ENCODE results near the gene MCTP2. TPM values are rescaled to one million over a fixed set of nuclear protein-coding genes. Genes with fewer than 3 reads are reported as not detected.

The MCTP2 gene
- total RNA-seq, 2 donors from 2014 or later, result 19.6 to 32.9 TPM

DNA sequence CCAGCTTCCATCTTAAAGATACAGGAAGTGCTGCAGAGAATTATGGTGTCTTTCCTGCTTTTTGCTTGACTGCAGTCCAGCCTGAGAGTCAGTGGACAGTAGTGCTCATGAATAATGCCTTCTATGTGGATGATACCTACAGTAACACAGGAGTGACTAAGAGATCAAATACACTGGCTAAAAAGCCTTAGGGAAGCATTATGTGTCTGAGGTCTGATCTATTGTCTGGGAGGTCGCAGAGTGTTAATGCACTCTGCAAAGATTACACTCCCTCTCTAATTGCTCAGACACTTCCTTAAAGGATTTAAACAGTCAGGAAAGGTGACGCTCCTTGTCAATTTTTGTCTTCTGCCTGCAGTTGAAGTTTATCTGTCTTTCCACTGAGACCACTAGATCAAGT is 183.6 kb downstream of the MCTP2 start:
- Mint-ChIP-seq H3K27ac (no peak overlapping the region), H3K27me3 (no peaks in the 10 kb centered on the region), H3K4me3 (no peak overlapping the region), H3K4me1 (no peaks in the 10 kb centered on the region), H3K36me3 (ENCODE audit: low read depth) (peaks cover 16% of the 10 kb centered on the region), H3K9me3 (no peaks in the 10 kb centered on the region)
- no peak for ATAC-seq (replicated peaks)

DNA sequence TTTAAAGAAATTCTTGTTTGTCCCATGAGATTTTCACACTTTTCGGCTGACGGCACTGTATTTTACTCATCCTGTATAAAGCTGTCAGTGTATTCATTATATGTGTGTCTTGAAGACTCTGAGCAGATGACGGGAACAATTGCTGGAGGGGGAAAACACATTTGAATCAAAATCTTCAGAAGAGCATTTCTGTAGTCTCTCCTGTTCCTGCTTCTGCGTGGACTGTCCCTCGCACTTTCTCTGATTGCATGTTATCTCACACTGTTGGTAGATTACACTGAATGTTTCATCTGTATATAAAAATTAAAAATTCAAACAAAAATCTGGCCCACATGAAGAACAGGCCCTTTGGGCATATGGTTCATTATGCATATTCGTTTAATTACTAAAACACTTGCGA is 184.9 kb downstream of the MCTP2 start:
- no peak overlapping the region for H3K4me3 Mint-ChIP-seq
- H3K4me1 Mint-ChIP-seq, result no peaks in the 10 kb centered on the region
- no peaks in the 10 kb centered on the region for H3K9me3 Mint-ChIP-seq
- no peaks in the 10 kb centered on the region for H3K27me3 Mint-ChIP-seq
- ATAC-seq (replicated peaks), result no peak
- H3K36me3 Mint-ChIP-seq (ENCODE audit: low read depth), result peaks cover 19% of the 10 kb centered on the region
- H3K27ac Mint-ChIP-seq, result no peak overlapping the region

DNA sequence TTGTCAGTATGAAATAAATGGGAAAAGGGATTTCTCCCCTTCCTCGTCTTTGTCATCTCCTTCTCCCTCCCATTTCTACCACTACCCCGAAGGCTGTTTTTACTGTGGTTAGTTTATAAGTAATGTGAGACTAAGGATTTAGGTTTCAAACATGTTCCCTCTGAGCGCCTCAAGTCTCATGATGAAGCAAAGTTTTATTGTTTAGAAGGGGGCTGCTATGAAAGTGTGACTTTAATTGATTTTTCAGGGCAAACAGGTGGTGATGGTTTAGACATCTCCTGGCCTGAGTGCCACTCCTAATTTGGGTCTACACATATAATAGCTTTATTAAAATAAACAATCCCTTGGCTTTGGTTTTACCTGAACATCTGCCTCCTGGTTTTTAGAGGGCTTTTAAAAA is 185.5 kb downstream of the MCTP2 start:
- Mint-ChIP-seq H3K9me3 (no peaks in the 10 kb centered on the region), H3K36me3 (ENCODE audit: low read depth) (peaks cover 19% of the 10 kb centered on the region), H3K27me3 (no peaks in the 10 kb centered on the region), H3K4me3 (no peak overlapping the region), H3K27ac (no peak overlapping the region), H3K4me1 (no peaks in the 10 kb centered on the region)
- ATAC-seq (replicated peaks), result no peak

DNA sequence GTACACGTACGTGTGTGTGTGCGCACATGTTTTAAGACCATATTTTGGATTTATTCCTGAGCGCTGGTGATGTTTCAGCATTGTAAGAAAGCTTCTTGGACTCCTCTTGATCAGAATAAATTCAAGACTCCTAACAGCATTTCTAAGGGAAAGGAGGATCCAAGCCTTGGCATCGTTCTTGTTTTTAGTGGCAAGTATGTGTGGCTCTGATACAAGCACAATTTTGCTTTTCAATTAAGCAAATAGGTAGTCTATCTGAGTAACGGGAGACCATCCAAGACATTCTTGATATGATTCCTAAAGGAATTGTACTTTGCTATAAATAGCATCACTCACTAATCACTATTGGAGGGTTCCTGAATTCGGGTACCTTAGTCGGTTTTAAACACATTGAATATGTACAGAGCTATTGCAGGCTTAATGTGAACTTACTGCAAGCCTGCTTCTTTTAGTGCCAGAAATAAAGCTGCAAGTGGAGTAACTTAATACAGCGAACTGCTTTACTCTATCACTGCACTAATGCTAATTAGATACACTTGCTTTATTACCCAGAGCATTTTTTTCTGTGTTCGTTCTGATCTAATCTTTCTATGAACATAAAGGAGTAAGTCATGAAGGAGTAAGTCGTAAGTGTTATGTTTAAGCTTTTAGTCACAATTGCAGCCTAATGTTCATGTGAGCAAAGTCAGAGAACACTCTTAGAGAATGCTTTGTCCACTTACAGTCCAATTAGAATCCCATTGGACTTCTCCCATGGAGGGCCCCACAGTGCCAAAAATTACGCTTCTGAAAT is 186.3 kb downstream of the MCTP2 start:
- Mint-ChIP-seq H3K9me3 (no peaks in the 10 kb centered on the region), H3K27ac (no peak overlapping the region), H3K4me1 (no peaks in the 10 kb centered on the region), H3K4me3 (no peak overlapping the region), H3K27me3 (no peaks in the 10 kb centered on the region), H3K36me3 (ENCODE audit: low read depth) (peaks cover 19% of the 10 kb centered on the region)
- ATAC-seq (replicated peaks), result no peak

DNA sequence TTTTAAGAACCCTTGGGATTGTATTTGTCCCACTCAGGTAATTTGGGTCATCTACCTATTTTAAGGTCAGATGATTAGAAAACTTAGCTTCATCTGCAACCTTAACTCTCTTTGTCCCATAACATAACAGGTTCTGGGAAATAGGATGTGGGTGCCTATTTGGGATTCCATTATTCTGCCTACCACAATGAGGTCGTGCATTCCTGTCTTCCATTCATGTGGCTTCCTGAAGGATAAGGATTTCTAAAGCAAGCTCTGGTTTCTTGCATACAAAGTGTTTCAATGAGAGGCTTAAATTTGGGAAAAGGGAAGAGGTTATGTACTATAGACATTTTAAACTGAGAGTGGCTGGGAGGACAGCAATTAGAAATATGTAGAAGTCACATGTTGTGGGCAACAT is 190.3 kb downstream of the MCTP2 start:
- no peaks in the 10 kb centered on the region for H3K9me3 Mint-ChIP-seq
- H3K4me3 Mint-ChIP-seq, result no peak overlapping the region
- H3K4me1 Mint-ChIP-seq, result no peaks in the 10 kb centered on the region
- H3K27me3 Mint-ChIP-seq, result no peaks in the 10 kb centered on the region
- ATAC-seq (replicated peaks), result no peak
- peaks cover 12% of the 10 kb centered on the region for H3K36me3 Mint-ChIP-seq (ENCODE audit: low read depth)
- no peak overlapping the region for H3K27ac Mint-ChIP-seq

DNA sequence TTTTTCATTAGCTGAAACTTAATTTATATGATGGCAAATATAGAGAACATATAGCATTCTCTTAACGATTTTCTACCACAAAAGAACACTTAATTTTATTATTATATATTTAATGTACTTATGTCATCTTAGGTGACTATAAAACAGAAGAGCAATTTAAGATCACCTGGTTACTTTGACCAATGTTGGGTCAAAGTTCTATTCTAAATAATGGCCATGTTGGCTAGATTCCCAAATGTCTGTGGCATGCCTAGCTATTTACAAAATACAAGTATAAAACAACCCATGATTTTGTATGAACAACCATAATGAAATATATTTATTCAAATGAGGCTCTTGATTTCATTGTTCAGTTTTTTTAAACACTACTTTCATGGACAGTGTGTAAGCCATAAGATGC is 200.9 kb downstream of the MCTP2 start:
- Mint-ChIP-seq H3K36me3 (ENCODE audit: low read depth) (peaks cover 1% of the 10 kb centered on the region), H3K4me1 (no peaks in the 10 kb centered on the region), H3K9me3 (peaks cover under 1% of the 10 kb centered on the region), H3K27me3 (no peaks in the 10 kb centered on the region), H3K27ac (no peak overlapping the region), H3K4me3 (no peak overlapping the region)
- no peak for ATAC-seq (replicated peaks)

DNA sequence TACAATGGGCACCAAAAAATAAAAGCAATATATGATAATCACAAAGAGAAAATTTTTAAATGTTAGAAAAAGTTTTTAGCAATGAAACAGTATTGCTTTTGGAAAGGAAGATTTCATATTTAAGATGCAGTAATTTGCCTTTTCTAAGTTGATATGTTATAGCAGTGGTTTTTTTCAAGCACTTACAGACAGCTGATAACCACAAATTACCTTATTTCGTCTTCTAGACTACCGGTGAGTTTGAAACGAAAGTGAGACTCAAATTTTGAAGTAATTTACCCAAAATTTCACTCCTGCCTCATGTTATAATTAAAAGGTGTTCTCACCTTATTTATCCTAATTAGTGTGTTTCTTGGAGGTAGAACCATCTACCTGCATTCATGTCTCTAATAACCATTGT is 207.8 kb downstream of the MCTP2 start:
- no peak for ATAC-seq (replicated peaks)
- Mint-ChIP-seq H3K4me1 (no peaks in the 10 kb centered on the region), H3K27ac (no peak overlapping the region), H3K4me3 (no peak overlapping the region), H3K36me3 (ENCODE audit: low read depth) (peaks cover 31% of the 10 kb centered on the region), H3K27me3 (no peaks in the 10 kb centered on the region), H3K9me3 (no peaks in the 10 kb centered on the region)

DNA sequence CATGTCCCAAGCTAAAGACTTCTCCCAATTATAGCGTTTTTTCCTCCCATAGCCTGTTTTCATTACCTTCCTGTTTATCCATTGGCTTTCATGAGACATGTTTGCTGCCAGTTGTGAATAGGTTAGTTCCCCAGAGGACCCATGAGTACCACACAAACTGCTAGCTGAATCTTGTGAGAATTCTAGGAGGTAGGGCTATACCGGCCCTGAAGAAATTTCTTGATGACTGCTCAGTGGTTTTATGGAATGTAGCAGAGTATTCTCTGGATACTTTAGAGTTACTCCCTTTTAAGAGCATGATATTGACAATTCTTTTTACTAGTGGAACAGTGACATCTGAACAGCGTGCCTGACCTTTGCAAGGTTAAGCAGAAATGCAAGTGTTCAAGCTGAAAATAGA is 210.4 kb downstream of the MCTP2 start:
- Mint-ChIP-seq H3K36me3 (ENCODE audit: low read depth) (peaks cover 45% of the 10 kb centered on the region), H3K4me1 (no peaks in the 10 kb centered on the region), H3K9me3 (no peaks in the 10 kb centered on the region), H3K27ac (no peak overlapping the region), H3K27me3 (no peaks in the 10 kb centered on the region), H3K4me3 (no peak overlapping the region)
- no peak for ATAC-seq (replicated peaks)

DNA sequence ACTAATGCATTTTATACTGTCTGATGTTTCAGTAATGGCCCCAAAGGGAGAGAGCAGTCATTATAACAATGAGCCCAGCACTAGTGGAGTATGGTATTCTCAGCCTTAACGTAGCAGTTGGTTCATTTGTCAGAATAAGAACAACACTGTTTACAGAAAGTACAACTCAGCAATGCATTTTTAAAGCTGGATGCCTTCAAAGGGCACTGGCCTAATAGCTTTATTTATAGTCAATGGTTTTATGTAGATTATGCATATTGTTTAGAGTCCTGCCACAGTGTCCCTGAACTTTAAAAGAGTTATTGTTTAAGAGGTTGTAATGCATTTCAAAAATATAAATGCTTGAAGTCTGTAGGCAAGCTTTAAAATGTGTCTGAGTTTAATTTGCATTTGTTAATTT is 211.1 kb downstream of the MCTP2 start:
- Mint-ChIP-seq H3K4me3 (no peak overlapping the region), H3K36me3 (ENCODE audit: low read depth) (peaks cover 45% of the 10 kb centered on the region), H3K27ac (no peak overlapping the region), H3K4me1 (no peaks in the 10 kb centered on the region), H3K27me3 (no peaks in the 10 kb centered on the region), H3K9me3 (no peaks in the 10 kb centered on the region)
- no peak for ATAC-seq (replicated peaks)

DNA sequence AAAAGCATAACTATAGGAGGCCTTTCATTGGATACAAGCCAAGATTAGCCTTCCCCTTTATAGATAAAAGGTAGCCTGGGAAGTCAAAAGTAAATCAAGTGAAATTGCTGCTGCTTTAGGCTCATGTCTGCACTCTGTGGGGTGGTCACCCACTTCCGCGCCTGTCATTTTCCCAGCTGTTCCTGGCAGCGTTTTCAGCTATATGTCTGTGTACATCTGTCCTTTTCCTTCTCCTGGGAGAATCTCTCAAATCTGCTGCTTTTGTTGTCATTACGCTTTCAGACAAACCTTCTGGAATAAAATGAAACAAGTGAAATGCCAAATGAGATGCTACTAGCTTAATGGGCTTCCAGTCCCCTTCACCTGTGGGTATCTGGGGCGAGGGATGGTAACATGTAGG is 211.8 kb downstream of the MCTP2 start:
- no peaks in the 10 kb centered on the region for H3K9me3 Mint-ChIP-seq
- no peaks in the 10 kb centered on the region for H3K4me1 Mint-ChIP-seq
- H3K27me3 Mint-ChIP-seq, result no peaks in the 10 kb centered on the region
- ATAC-seq (replicated peaks), result no peak
- H3K27ac Mint-ChIP-seq, result no peak overlapping the region
- no peak overlapping the region for H3K4me3 Mint-ChIP-seq
- peaks cover 45% of the 10 kb centered on the region for H3K36me3 Mint-ChIP-seq (ENCODE audit: low read depth)

DNA sequence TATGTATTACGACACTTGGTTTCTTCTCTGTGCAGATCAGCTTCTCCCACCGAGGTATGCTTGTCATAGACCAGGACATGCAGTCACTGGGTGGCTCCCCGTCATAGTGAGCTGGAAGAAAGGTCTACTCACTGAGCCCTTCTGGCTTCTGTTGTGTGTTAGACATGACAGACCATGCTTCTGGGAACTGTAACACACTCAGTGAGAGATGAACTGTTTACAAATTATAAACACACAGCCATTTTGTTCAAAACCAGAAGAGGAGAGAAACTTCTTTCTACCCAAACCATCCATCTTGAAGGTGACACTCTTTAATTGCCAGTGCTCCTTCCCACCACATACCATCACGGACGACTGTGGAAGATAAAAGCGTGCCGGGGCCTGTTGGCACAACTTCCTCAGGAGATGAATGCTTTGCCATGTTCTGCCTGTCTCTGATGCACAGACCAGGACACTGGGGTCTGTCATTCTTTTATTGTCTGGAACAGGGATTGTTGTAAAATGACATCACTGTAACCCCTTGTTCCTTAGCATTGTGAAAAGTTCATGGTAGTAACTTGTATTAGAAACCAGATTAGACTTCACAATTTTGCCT is 214.3 kb downstream of the MCTP2 start:
- Mint-ChIP-seq H3K9me3 (no peaks in the 10 kb centered on the region), H3K27ac (no peak overlapping the region), H3K4me1 (no peaks in the 10 kb centered on the region), H3K27me3 (no peaks in the 10 kb centered on the region), H3K36me3 (ENCODE audit: low read depth) (peaks cover 29% of the 10 kb centered on the region), H3K4me3 (no peak overlapping the region)
- no peak for ATAC-seq (replicated peaks)

DNA sequence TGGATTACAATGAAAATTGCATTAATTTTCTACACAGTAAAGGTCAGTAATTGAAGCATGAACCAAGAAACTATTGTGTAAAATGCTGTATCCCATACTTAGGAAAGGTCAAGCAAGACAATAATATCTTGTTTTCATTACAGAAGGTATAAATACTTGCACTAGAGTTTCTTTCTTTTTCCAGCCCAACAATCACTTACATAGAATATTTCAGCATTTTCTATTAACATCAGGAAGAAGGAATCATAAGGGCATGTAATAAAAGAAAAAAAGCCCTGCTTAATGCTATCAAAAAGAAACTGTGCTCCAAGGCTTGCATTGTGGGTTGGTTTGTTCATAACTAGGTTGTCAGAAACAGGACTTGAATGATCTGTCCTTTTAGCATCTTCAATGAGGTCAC is 215.1 kb downstream of the MCTP2 start:
- Mint-ChIP-seq H3K9me3 (no peaks in the 10 kb centered on the region), H3K4me3 (no peak overlapping the region), H3K4me1 (no peaks in the 10 kb centered on the region), H3K36me3 (ENCODE audit: low read depth) (peaks cover 25% of the 10 kb centered on the region), H3K27me3 (no peaks in the 10 kb centered on the region), H3K27ac (no peak overlapping the region)
- ATAC-seq (replicated peaks), result no peak

DNA sequence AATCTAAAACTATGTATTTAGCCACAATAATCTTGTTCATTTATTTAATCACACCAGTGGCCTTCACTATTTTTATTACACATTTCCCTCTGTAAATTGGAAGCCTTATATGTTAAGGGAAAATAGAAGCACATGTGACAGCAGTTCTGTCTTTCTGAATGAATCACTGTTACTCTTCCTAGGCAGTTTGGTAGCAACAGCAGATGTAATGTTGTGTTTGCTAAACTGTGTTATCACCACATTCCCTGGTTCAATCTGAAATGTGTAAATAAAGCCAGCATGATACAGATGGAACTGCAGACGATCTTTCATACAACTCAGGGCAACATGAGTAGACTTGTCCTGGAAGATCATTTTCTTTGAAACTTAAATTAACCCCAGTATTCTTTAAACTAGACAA is 220.1 kb downstream of the MCTP2 start:
- Mint-ChIP-seq H3K36me3 (ENCODE audit: low read depth) (peaks cover 5% of the 10 kb centered on the region), H3K4me3 (no peak overlapping the region), H3K4me1 (no peaks in the 10 kb centered on the region), H3K27ac (no peak overlapping the region), H3K27me3 (no peaks in the 10 kb centered on the region), H3K9me3 (no peaks in the 10 kb centered on the region)
- ATAC-seq (replicated peaks), result no peak

DNA sequence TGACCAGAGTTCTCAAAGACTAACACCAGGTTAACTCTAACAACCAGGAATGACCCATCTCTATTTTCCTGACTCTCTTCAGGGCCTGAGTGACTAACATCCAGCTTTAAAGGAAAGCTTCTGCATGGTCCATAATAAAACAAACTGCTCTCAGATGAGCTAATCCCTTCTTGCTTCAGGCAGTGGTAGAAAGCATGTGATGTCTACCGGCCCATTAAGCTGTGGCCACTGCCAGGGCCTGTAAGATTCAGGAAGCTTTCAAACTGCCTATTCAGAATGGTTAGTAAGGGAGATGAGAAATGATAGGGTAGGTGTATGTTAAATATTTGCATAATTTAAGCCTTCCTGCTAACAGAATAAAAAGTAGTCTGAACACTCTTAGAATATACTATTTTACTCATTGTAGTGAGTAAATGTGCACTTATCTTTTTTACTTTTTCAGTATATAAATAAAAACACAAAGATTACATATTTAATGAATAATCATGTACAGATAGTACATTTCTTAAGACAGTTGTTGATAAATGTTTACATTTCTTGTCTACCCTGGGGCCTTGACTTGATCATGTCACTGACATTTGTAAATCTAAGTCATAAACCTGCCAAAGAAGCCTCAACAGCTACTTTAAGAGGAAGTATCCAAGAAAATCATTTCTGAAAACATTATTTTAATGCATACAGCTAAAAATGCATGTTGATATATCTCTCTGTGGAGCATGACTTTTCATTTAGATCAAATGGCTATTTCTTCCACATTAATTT is 222.0 kb downstream of the MCTP2 start:
- no peaks in the 10 kb centered on the region for H3K4me1 Mint-ChIP-seq
- no peak overlapping the region for H3K27ac Mint-ChIP-seq
- no peak for ATAC-seq (replicated peaks)
- H3K9me3 Mint-ChIP-seq, result no peaks in the 10 kb centered on the region
- H3K27me3 Mint-ChIP-seq, result no peaks in the 10 kb centered on the region
- H3K4me3 Mint-ChIP-seq, result no peak overlapping the region
- H3K36me3 Mint-ChIP-seq (ENCODE audit: low read depth), result peaks cover 19% of the 10 kb centered on the region

DNA sequence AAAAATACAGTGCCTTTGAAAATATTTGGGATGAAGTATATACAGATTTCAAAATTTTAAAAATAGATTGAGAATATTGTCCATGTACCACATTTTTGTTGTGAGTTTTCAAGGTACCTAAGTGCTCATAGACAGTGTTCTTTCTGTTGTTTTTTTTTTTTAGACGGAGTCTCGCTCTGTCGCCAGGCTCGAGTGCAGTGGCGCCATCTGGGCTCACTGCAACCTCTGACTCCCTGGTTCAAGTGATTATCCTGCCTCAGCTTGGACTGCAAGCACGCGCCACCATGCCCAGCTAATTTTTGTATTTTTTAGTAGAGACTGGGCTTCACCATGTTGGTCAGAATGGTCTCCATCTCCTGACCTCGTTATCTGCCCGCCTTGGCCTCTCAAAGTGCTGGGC is 223.9 kb downstream of the MCTP2 start:
- H3K4me3 Mint-ChIP-seq, result no peak overlapping the region
- peaks cover 32% of the 10 kb centered on the region for H3K36me3 Mint-ChIP-seq (ENCODE audit: low read depth)
- no peaks in the 10 kb centered on the region for H3K4me1 Mint-ChIP-seq
- no peak for ATAC-seq (replicated peaks)
- no peaks in the 10 kb centered on the region for H3K27me3 Mint-ChIP-seq
- H3K9me3 Mint-ChIP-seq, result no peaks in the 10 kb centered on the region
- H3K27ac Mint-ChIP-seq, result no peak overlapping the region
